Rectal smooth muscle tissue (tissue), 1 donor: ENCODE results near the gene TTC27.
"Not testable (repeated sequence)": the region's sequence is repeated elsewhere in the genome, so short reads cannot be mapped to it uniquely, and the experiment has no call there.

Experiments used
- H3K27ac ChIP-seq: one replicate; pipeline ENCODE4 v1.7.0; 2013; ENCODE audit warnings: low read depth, low read length, inconsistent platforms
- H3K27me3 ChIP-seq: one replicate; pipeline ENCODE4 v1.7.0; 2013; ENCODE audit warnings: low read length; ENCODE audit not compliant: control insufficient read depth, insufficient read depth
- H3K36me3 ChIP-seq: one replicate; pipeline ENCODE4 v1.7.0; 2013; ENCODE audit warnings: low read length; ENCODE audit not compliant: control insufficient read depth, insufficient read depth
- H3K4me1 ChIP-seq: one replicate; pipeline ENCODE4 v1.7.0; 2013; ENCODE audit warnings: low read length; ENCODE audit not compliant: control insufficient read depth, insufficient read depth
- H3K4me3 ChIP-seq: one replicate; pipeline ENCODE4 v1.7.0; 2013; ENCODE audit warnings: low read length
- H3K9ac ChIP-seq: one replicate; pipeline ENCODE4 v1.7.0; 2013; ENCODE audit warnings: low read length

TTC27 gene

GRCh38 chr2:32714521-32714920 is 86.7 kb downstream of the TTC27 start:
- Histone ChIP-seq H3K4me3 (no peak overlapping the region), H3K4me1 (peaks cover 5% of the 10 kb centered on the region), H3K27me3 (no peaks in the 10 kb centered on the region), H3K36me3 (no peaks in the 10 kb centered on the region), H3K9ac (no peak overlapping the region), H3K27ac (no peak overlapping the region)

- H3K27me3 ChIP-seq, result no peaks in the 10 kb centered on the region
- H3K27ac ChIP-seq, result no peak overlapping the region
- no peaks in the 10 kb centered on the region for H3K36me3 ChIP-seq
- H3K4me1 ChIP-seq, result peaks cover 8% of the 10 kb centered on the region
- no peak overlapping the region for H3K9ac ChIP-seq
- H3K4me3 ChIP-seq, result no peak overlapping the region
Observed at GRCh38 chr2:32715391-32715841, 87.6 kb downstream of the TTC27 start.

GRCh38 chr2:32715981-32716380 is 88.1 kb downstream of the TTC27 start:
- Histone ChIP-seq H3K4me3 (no peak overlapping the region), H3K4me1 (peaks cover 8% of the 10 kb centered on the region), H3K27ac (no peak overlapping the region), H3K27me3 (no peaks in the 10 kb centered on the region), H3K9ac (no peak overlapping the region), H3K36me3 (no peaks in the 10 kb centered on the region)

- H3K4me1 ChIP-seq, result peaks cover 8% of the 10 kb centered on the region
- H3K36me3 ChIP-seq, result no peaks in the 10 kb centered on the region
- H3K27me3 ChIP-seq, result no peaks in the 10 kb centered on the region
- H3K9ac ChIP-seq, result no peak overlapping the region
- no peak overlapping the region for H3K27ac ChIP-seq
- no peak overlapping the region for H3K4me3 ChIP-seq
Observed at GRCh38 chr2:32716598-32716997, 88.7 kb downstream of the TTC27 start.

- H3K27ac ChIP-seq, result no peak overlapping the region
- peaks cover 3% of the 10 kb centered on the region for H3K4me1 ChIP-seq
- H3K9ac ChIP-seq, result no peak overlapping the region
- H3K36me3 ChIP-seq, result no peaks in the 10 kb centered on the region
- no peaks in the 10 kb centered on the region for H3K27me3 ChIP-seq
- no peak overlapping the region for H3K4me3 ChIP-seq
Observed at GRCh38 chr2:32718752-32719151, 90.9 kb downstream of the TTC27 start.

GRCh38 chr2:32719430-32719829 is 91.6 kb downstream of the TTC27 start:
- H3K27me3 ChIP-seq, result no peaks in the 10 kb centered on the region
- H3K36me3 ChIP-seq, result no peaks in the 10 kb centered on the region
- H3K9ac ChIP-seq, result no peak overlapping the region
- H3K4me3 ChIP-seq, result no peak overlapping the region
- H3K27ac ChIP-seq, result no peak overlapping the region
- peaks cover 3% of the 10 kb centered on the region for H3K4me1 ChIP-seq

- no peak overlapping the region for H3K27ac ChIP-seq
- peaks cover 3% of the 10 kb centered on the region for H3K4me1 ChIP-seq
- H3K36me3 ChIP-seq, result no peaks in the 10 kb centered on the region
- H3K27me3 ChIP-seq, result no peaks in the 10 kb centered on the region
- H3K4me3 ChIP-seq, result no peak overlapping the region
- no peak overlapping the region for H3K9ac ChIP-seq
Observed at GRCh38 chr2:32719933-32720716, 92.3 kb downstream of the TTC27 start.

GRCh38 chr2:32720771-32721170 is 92.9 kb downstream of the TTC27 start:
- H3K27me3 ChIP-seq, result no peaks in the 10 kb centered on the region
- H3K4me1 ChIP-seq, result peaks cover 3% of the 10 kb centered on the region
- no peak overlapping the region for H3K9ac ChIP-seq
- no peak overlapping the region for H3K4me3 ChIP-seq
- no peaks in the 10 kb centered on the region for H3K36me3 ChIP-seq
- H3K27ac ChIP-seq, result no peak overlapping the region

GRCh38 chr2:32721376-32721775 is 93.5 kb downstream of the TTC27 start:
- Histone ChIP-seq H3K4me3 (no peak overlapping the region), H3K9ac (no peak overlapping the region), H3K36me3 (no peaks in the 10 kb centered on the region), H3K27me3 (no peaks in the 10 kb centered on the region), H3K4me1 (peaks cover 3% of the 10 kb centered on the region), H3K27ac (no peak overlapping the region)

GRCh38 chr2:32723467-32724079 is 95.7 kb downstream of the TTC27 start:
- Histone ChIP-seq H3K4me1 (peaks cover 3% of the 10 kb centered on the region), H3K4me3 (no peak overlapping the region), H3K9ac (no peak overlapping the region), H3K27ac (no peak overlapping the region), H3K27me3 (no peaks in the 10 kb centered on the region), H3K36me3 (no peaks in the 10 kb centered on the region)

- not testable (repeated sequence) for H3K4me1 ChIP-seq, H3K36me3 ChIP-seq, H3K27me3 ChIP-seq, H3K27ac ChIP-seq, H3K9ac ChIP-seq, H3K4me3 ChIP-seq
Observed at GRCh38 chr2:32726678-32727077, 98.8 kb downstream of the TTC27 start.

- no peaks in the 10 kb centered on the region for H3K4me1 ChIP-seq
- H3K4me3 ChIP-seq, result no peak overlapping the region
- no peak overlapping the region for H3K27ac ChIP-seq
- H3K27me3 ChIP-seq, result no peaks in the 10 kb centered on the region
- no peaks in the 10 kb centered on the region for H3K36me3 ChIP-seq
- no peak overlapping the region for H3K9ac ChIP-seq
Observed at GRCh38 chr2:32727157-32727556, 99.3 kb downstream of the TTC27 start.

GRCh38 chr2:32730958-32731357 is 103.1 kb downstream of the TTC27 start:
- not testable (repeated sequence) for H3K4me3 ChIP-seq, H3K36me3 ChIP-seq, H3K27ac ChIP-seq, H3K4me1 ChIP-seq, H3K27me3 ChIP-seq, H3K9ac ChIP-seq
